ENCODE data around the gene UBE2Q2.
"Not testable (repeated sequence)": the region's sequence is repeated elsewhere in the genome, so short reads cannot be mapped to it uniquely, and the experiment has no call there.

The UBE2Q2 gene

DNA sequence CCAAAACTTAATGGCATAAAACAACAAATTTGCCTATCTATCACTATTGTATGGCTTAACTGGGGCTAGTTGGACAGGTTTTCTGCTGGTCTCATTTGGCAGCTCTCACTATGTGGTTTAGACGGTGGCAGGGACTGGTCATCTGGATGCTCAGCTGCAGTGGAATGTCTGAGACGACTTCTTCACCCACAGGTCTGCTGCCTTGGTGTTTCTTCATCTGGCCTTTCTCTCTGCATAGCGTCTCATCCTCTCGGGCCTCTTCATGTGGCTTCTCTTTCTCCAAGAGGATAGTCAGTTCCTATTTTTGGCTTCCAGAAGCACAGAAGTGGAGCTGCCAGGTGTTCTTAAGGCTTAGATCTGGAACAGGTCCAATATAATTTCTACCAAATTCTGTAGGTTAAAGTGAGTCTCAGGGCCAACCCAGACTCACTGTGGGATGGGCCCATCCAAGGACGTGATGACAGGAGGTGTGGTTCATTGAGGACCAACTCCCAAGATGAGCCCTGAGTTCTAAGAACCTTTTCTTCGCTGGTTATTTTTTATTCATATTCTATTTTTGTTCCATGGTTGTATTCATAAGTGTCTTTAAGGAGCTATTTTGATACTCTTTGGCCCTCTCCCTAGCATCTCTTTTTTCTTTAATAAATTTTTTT, 18.6 kb downstream of the UBE2Q2 start:
- in situ Hi-C loops (cut with HindIII; ENCODE audit: low pct_unique_long_range_greater_than_20kb, low sequenced_read_pairs) = no loop called here
- DNase-seq (ENCODE audit: low read depth in 1 of 2, low spot score in 1 of 2) = peak in 1 of 2 experiments; percentile 56
- TF ChIP-seq JUND (IDR thresholded peaks at IDR 0.05; ENCODE audit: low read depth) = no peak

- TF ChIP-seq JUND (IDR thresholded peaks at IDR 0.05; ENCODE audit: low read depth) = peak; percentile 64
- peak in 1 of 2 experiments; percentile 55 for DNase-seq (ENCODE audit: low read depth in 1 of 2, low spot score in 1 of 2)
- in situ Hi-C loops (cut with HindIII; ENCODE audit: low pct_unique_long_range_greater_than_20kb, low sequenced_read_pairs) = no loop called here
Measured at GRCh38 chr15:75862796-75863195, 19.5 kb downstream of the UBE2Q2 start.

GRCh38 chr15:75864213-75865059, 21.2 kb downstream of the UBE2Q2 start:
- DNase-seq (ENCODE audit: low read depth in 1 of 2, low spot score in 1 of 2) = no peak
- no peak for TF ChIP-seq JUND (IDR thresholded peaks at IDR 0.05; ENCODE audit: low read depth)
- in situ Hi-C loops (cut with HindIII; ENCODE audit: low pct_unique_long_range_greater_than_20kb, low sequenced_read_pairs) = no loop called here

DNA sequence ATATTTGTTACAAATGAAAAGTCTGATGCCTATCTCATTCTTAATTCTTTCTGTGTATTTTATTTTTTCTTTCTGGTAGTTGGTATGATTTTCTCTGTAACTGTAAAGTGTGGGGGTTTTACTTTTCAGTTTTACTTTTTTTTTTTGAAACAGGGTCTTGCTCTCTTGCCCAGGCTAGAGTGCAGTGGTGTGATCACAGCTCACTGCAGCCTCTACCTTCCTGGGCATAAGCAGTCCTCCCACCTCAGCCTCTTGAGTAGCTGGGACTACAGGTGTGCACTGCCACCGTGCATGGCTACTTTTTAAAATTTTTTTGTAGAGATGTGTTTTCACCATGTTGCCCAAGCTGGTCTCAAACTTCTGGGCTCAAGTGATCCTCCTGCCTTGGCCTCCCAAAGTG, 22.8 kb downstream of the UBE2Q2 start:
- DNase-seq (ENCODE audit: low read depth in 1 of 2, low spot score in 1 of 2); in situ Hi-C loops (cut with HindIII; ENCODE audit: low pct_unique_long_range_greater_than_20kb, low sequenced_read_pairs): not testable (repeated sequence)

DNA sequence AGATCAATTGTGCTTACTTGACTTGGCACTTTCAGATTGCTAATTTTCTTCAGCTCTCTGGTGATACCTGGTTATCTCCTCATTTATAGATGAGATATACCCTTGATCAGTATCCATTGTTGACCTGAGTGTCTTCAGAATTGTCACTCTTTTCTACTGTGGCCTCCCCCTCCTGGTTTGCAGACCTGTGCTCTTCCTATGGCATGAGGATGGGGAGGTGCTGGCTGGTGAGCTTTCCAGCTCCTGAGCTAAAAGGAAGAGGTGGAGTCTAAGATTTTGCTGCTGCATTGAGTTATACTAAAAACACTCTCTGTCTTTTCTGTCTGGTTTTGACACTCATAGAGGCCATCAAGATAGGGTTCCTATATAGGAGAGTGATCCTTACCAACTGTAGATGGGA, 23.7 kb downstream of the UBE2Q2 start:
- in situ Hi-C loops (cut with HindIII; ENCODE audit: low pct_unique_long_range_greater_than_20kb, low sequenced_read_pairs) = no loop called here
- DNase-seq (ENCODE audit: low read depth in 1 of 2, low spot score in 1 of 2) = no peak

GRCh38 chr15:75867449-75867848, 24.2 kb downstream of the UBE2Q2 start:
- no peak for TF ChIP-seq JUND (IDR thresholded peaks at IDR 0.05; ENCODE audit: low read depth)
- in situ Hi-C loops (cut with HindIII; ENCODE audit: low pct_unique_long_range_greater_than_20kb, low sequenced_read_pairs) = no loop called here
- no peak for DNase-seq (ENCODE audit: low read depth in 1 of 2, low spot score in 1 of 2)

More for the DNA sequence above, 23.7 kb downstream of the UBE2Q2 start:
- no peak for TF ChIP-seq JUND (IDR thresholded peaks at IDR 0.05; ENCODE audit: low read depth)

- TF ChIP-seq JUND (IDR thresholded peaks at IDR 0.05; ENCODE audit: low read depth) = no peak
- in situ Hi-C loops (cut with HindIII; ENCODE audit: low pct_unique_long_range_greater_than_20kb, low sequenced_read_pairs) = no loop called here
- no peak for DNase-seq (ENCODE audit: low read depth in 1 of 2, low spot score in 1 of 2)
Measured at GRCh38 chr15:75868019-75868418, 24.8 kb downstream of the UBE2Q2 start.

DNA sequence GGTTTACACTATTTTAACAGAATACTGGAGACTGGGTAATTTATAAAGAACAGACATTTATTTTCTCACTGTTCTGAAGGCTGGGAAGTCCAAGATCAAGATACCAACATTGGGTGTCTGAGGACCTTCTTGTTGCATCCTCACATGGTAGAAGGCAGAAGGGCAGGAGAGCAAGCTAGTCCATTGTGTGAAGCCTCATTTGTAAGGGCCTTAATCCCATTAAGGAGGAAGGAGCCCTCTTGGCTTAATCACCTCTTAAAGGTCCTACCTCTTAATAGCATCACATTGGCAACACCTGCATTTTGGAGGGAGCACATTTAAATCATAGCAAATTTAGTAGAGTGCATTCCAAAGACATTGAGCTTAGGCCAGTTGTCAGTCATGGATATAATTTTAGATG, 26.2 kb downstream of the UBE2Q2 start:
- no peak for DNase-seq (ENCODE audit: low read depth in 1 of 2, low spot score in 1 of 2)
- no peak for TF ChIP-seq JUND (IDR thresholded peaks at IDR 0.05; ENCODE audit: low read depth)

GRCh38 chr15:75871589-75871988, 28.3 kb downstream of the UBE2Q2 start:
- DNase-seq (ENCODE audit: low read depth in 1 of 2, low spot score in 1 of 2); in situ Hi-C loops (cut with HindIII; ENCODE audit: low pct_unique_long_range_greater_than_20kb, low sequenced_read_pairs): not testable (repeated sequence)

More for the DNA sequence above, 26.2 kb downstream of the UBE2Q2 start:
- in situ Hi-C loops (cut with HindIII; ENCODE audit: low pct_unique_long_range_greater_than_20kb, low sequenced_read_pairs) = no loop called here

GRCh38 chr15:75872403-75872990, 29.2 kb downstream of the UBE2Q2 start:
- in situ Hi-C loops (cut with HindIII; ENCODE audit: low pct_unique_long_range_greater_than_20kb, low sequenced_read_pairs) = no loop called here
- no peak for TF ChIP-seq JUND (IDR thresholded peaks at IDR 0.05; ENCODE audit: low read depth)
- no peak for DNase-seq (ENCODE audit: low read depth in 1 of 2, low spot score in 1 of 2)

DNA sequence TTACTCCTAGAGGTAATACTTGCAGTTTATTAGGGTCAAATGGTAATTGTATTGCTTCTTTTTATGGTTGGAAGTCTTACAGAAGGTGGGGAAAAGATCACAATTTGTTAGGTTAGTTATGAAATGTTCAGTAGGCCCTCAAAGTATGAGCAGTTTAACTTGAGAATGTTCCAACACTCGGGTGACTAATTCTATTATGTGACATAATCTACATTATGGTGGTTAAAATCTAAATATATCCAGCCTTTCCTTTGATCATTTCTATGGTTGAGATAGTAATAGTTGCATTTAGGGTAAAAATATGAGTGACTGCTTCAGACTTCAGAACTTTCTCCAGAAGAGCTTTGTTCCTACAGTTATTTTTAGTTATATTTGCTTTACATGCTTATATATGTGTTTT, 40.8 kb downstream of the UBE2Q2 start:
- no peak for TF ChIP-seq JUND (IDR thresholded peaks at IDR 0.05; ENCODE audit: low read depth)
- in situ Hi-C loops (cut with HindIII; ENCODE audit: low pct_unique_long_range_greater_than_20kb, low sequenced_read_pairs) = no loop called here

GRCh38 chr15:75887178-75887577, 43.9 kb downstream of the UBE2Q2 start:
- in situ Hi-C loops (cut with HindIII; ENCODE audit: low pct_unique_long_range_greater_than_20kb, low sequenced_read_pairs) = no loop called here
- no peak for TF ChIP-seq JUND (IDR thresholded peaks at IDR 0.05; ENCODE audit: low read depth)
- DNase-seq (ENCODE audit: low read depth in 1 of 2, low spot score in 1 of 2) = no peak

More for the DNA sequence above, 40.8 kb downstream of the UBE2Q2 start:
- DNase-seq (ENCODE audit: low read depth in 1 of 2, low spot score in 1 of 2) = no peak

DNA sequence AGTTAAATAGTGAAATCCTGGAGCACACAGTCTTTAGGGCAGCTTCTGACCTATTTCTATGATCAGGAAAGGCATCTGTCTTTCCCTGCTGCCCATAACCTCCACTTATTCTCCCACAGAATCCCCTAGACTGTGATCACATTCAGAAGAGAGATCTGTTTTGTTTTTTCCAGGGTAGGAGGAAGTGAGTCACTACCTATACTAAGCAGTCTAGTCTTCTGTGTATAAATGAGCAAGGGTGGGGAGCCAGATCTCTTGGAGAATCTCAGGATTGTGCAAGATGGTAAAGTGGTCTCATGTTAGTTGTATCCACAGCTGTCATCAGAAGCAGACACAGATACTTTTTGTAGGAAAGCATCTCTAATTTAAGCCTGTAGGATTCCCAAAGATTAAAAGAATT, 48.6 kb downstream of the UBE2Q2 start:
- no peak for DNase-seq (ENCODE audit: low read depth in 1 of 2, low spot score in 1 of 2)
- in situ Hi-C loops (cut with HindIII; ENCODE audit: low pct_unique_long_range_greater_than_20kb, low sequenced_read_pairs) = no loop called here
- TF ChIP-seq JUND (IDR thresholded peaks at IDR 0.05; ENCODE audit: low read depth) = no peak

All from T47D (cell line).